ENCODE measurements around the gene WDFY1.

Gene WDFY1

GRCh38 chr2:223865124-223865523 is 80.0 kb downstream of the WDFY1 start:
- DNase-seq (ENCODE audit: insufficient read length, low spot score) (no peak), FAIRE-seq (no peak)

- FAIRE-seq (no peak), DNase-seq (ENCODE audit: insufficient read length, low spot score) (no peak)
Measured at GRCh38 chr2:223863491-223863890, 81.6 kb downstream of the WDFY1 start.

GRCh38 chr2:223860809-223861738 is 84.1 kb downstream of the WDFY1 start:
- DNase-seq (ENCODE audit: insufficient read length, low spot score): peak; percentile 60
- FAIRE-seq: no peak

GRCh38 chr2:223859070-223859469 is 86.1 kb downstream of the WDFY1 start:
- DNase-seq (ENCODE audit: insufficient read length, low spot score): no peak
- FAIRE-seq: no peak

- FAIRE-seq: no peak
- DNase-seq (ENCODE audit: insufficient read length, low spot score): no peak
Measured at GRCh38 chr2:223856584-223856983, 88.6 kb downstream of the WDFY1 start.

GRCh38 chr2:223856021-223856420 is 89.1 kb downstream of the WDFY1 start:
- FAIRE-seq (no peak), DNase-seq (ENCODE audit: insufficient read length, low spot score) (no peak)

- no peak for FAIRE-seq
- no peak for DNase-seq (ENCODE audit: insufficient read length, low spot score)
Measured at GRCh38 chr2:223855426-223855825, 89.7 kb downstream of the WDFY1 start.

GRCh38 chr2:223854741-223855140 is 90.4 kb downstream of the WDFY1 start:
- FAIRE-seq: no peak
- no peak for DNase-seq (ENCODE audit: insufficient read length, low spot score)

- FAIRE-seq: no peak
- no peak for DNase-seq (ENCODE audit: insufficient read length, low spot score)
Measured at GRCh38 chr2:223853425-223853837, 91.7 kb downstream of the WDFY1 start.

- no peak for FAIRE-seq
- DNase-seq (ENCODE audit: insufficient read length, low spot score): no peak
Measured at GRCh38 chr2:223852281-223852795, 92.8 kb downstream of the WDFY1 start.

- FAIRE-seq (no peak), DNase-seq (ENCODE audit: insufficient read length, low spot score) (no peak)
Measured at GRCh38 chr2:223847410-223847809, 97.7 kb downstream of the WDFY1 start.

GRCh38 chr2:223846515-223846914 is 98.6 kb downstream of the WDFY1 start:
- peak; percentile 24 for DNase-seq (ENCODE audit: insufficient read length, low spot score)
- FAIRE-seq: no peak

GRCh38 chr2:223841436-223842190 is 103.5 kb downstream of the WDFY1 start:
- DNase-seq (ENCODE audit: insufficient read length, low spot score): no peak
- no peak for FAIRE-seq

- FAIRE-seq (peak; percentile 54), DNase-seq (ENCODE audit: insufficient read length, low spot score) (peak; percentile 79)
Measured at GRCh38 chr2:223837287-223838061, 107.7 kb downstream of the WDFY1 start, which contains the start of gene AP1S3. Gene AP1S3 (minus strand): TSS chr2:223837582. CDS start chr2:223837450, 132 bp downstream.

GRCh38 chr2:223835701-223836532 is 109.2 kb downstream of the WDFY1 start:
- DNase-seq (ENCODE audit: insufficient read length, low spot score) (no peak), FAIRE-seq (no peak)

- no peak for DNase-seq (ENCODE audit: insufficient read length, low spot score)
- no peak for FAIRE-seq
Measured at GRCh38 chr2:223834431-223834830, 110.7 kb downstream of the WDFY1 start.

GRCh38 chr2:223832241-223832903 is 112.8 kb downstream of the WDFY1 start:
- DNase-seq (ENCODE audit: insufficient read length, low spot score): no peak
- FAIRE-seq: no peak

GRCh38 chr2:223829128-223829527 is 116.0 kb downstream of the WDFY1 start:
- no peak for DNase-seq (ENCODE audit: insufficient read length, low spot score)
- FAIRE-seq: no peak

GRCh38 chr2:223828314-223828713 is 116.8 kb downstream of the WDFY1 start:
- DNase-seq (ENCODE audit: insufficient read length, low spot score): no peak

More at GRCh38 chr2:223828314-223828713, 116.8 kb downstream of the WDFY1 start:
- FAIRE-seq: no peak
